NCI-H2171 (cell line): Measurements from ENCODE around the gene OR5A1.

Source experiments
- DNase-seq: peaks from one replicate; lab custom pipeline; 2025; lab: John Stamatoyannopoulos, UW

Gene OR5A1

GRCh38 chr11:59479906-59480305, 43.6 kb downstream of the OR5A1 start:
- no peak for DNase-seq

DNA sequence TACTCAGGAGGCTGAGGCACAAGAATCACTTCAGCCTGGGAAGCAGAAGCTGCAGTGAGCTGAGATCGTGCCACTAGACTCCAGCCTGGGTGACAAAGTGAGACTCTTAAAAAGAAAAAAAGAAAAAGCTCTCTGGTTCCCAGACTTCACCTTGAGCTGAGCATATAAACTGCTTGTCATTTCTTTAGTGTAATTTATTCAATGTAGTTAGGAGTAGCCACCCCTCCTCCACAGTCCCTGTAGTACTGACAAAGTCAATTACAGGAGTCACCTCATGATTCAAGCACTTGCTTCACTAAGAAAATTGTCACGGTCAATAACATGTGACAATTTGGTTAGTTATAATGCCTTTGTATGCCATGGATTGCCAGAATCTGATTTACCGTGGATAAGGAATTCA, 44.1 kb downstream of the OR5A1 start:
- no peak for DNase-seq
